HCT116 (cell line): ENCODE data around the gene MTUS2. TPM values are rescaled to one million over a fixed set of nuclear protein-coding genes. Genes with fewer than 3 reads are reported as not detected.

Experiments
- ATAC-seq: fragments of 200-7000 bp; cut with Tn5 transposase; 2 replicates; pipeline ENCODE4 v1.9.1; 2020; ENCODE audit warnings: mild to moderate bottlenecking, moderate library complexity
- BruUV-seq: library from RNA; stranded (reverse); fragments of 400-500 nt; replicated peaks from 2 replicates; lab custom pipeline; 2021; lab: Mats Ljungman, UMichigan
- CTCF ChIA-PET: fragments of 300-600 bp; sonication (Branson Sonifier 250); formaldehyde crosslinking; loops from one replicate; lab custom pipeline; 2021; ENCODE audit warnings: antibody characterized with exemption; lab: Charles Lee
- POLR2A ChIA-PET: fragments of 300-600, 350-600 bp; sonication (Branson Sonifier 250); formaldehyde crosslinking; loops from one replicate; lab custom pipeline; 2021; ENCODE audit warnings: antibody characterized with exemption; lab: Charles Lee
- RAD21 ChIA-PET, 2 experiments: fragments of 300-600 bp; sonication (Branson Sonifier 250); formaldehyde crosslinking; loops; one replicate each; lab custom pipeline; 2023; ENCODE audit warnings: low total read pairs in 2 of 2; ENCODE audit not compliant: uncharacterized antibody in 2 of 2, unreplicated experiment in 2 of 2, low non-redundant PET in 1 of 2; lab: Charles Lee
- DNase-seq: peaks from one replicate; pipeline ENCODE4 v3.0.0-alpha.2; 2010; ENCODE audit warnings: low read depth, low spot score
- H2AFZ ChIP-seq: fragments of 200-600 bp; shearing (Covaris generic), sonication (generic); 2 replicates; pipeline ENCODE4 v1.6.1; 2017; ENCODE audit warnings: low read depth, mixed run types, mixed read lengths, antibody characterized with exemption, low read length; ENCODE audit not compliant: poor library complexity, severe bottlenecking
- H3K27ac ChIP-seq: 2 replicates; pipeline ENCODE4 v1.5.1; 2012; ENCODE audit warnings: low read depth, low read length
- H3K27me3 ChIP-seq: fragments of 200-600 bp; sonication (generic); 2 replicates; pipeline ENCODE4 v1.6.1; 2016; ENCODE audit warnings: mixed run types, low read length, mixed read lengths; ENCODE audit not compliant: insufficient read depth
- H3K36me3 ChIP-seq, 2 experiments: fragments of 200-500 bp in 1 of 2; fragments of 200-600 bp in 1 of 2; sonication (Bioruptor generic) in 1 of 2; sonication (generic) in 1 of 2; 2 replicates each; pipeline versions ENCODE4 v1.5.1 to v1.6.1; 2014 to 2016; ENCODE audit warnings: low read length in 2 of 2, inconsistent platforms in 1 of 2, mixed read lengths in 1 of 2, mixed run types in 1 of 2; ENCODE audit not compliant: insufficient read depth in 2 of 2, control insufficient read depth in 1 of 2
- H3K4me1 ChIP-seq, 2 experiments: fragments of 200-600 bp in 1 of 2; sonication (generic) in 1 of 2; 2 replicates each; pipeline versions ENCODE4 v1.5.1 to v1.6.1; 2012 to 2017; ENCODE audit warnings: low read length in 2 of 2, inconsistent platforms in 1 of 2, mild to moderate bottlenecking in 1 of 2, mixed read lengths in 1 of 2, mixed run types in 1 of 2, moderate library complexity in 1 of 2; ENCODE audit not compliant: insufficient read depth in 2 of 2, control insufficient read depth in 1 of 2
- H3K4me2 ChIP-seq: fragments of 200-600 bp; sonication (generic); 2 replicates; pipeline ENCODE4 v1.6.1; 2017; ENCODE audit warnings: mixed run types, low read length, mixed read lengths
- H3K4me3 ChIP-seq, 2 experiments: fragments of 200-600 bp in 1 of 2; sonication (generic) in 1 of 2; replicated peaks in 1 of 2; 2 replicates each; pipeline ENCODE4 v1.5.1; 2011 to 2016; ENCODE audit warnings: low read length in 2 of 2, control low read depth in 1 of 2, low read depth in 1 of 2, mild to moderate bottlenecking in 1 of 2, mixed read lengths in 1 of 2, mixed run types in 1 of 2
- H3K79me2 ChIP-seq: fragments of 200-600 bp; sonication (generic); 2 replicates; pipeline ENCODE4 v1.6.1; 2017; ENCODE audit warnings: mild to moderate bottlenecking, mixed run types, low read length, moderate library complexity, mixed read lengths; ENCODE audit not compliant: insufficient read depth
- H3K9ac ChIP-seq: fragments of 200-600 bp; sonication (generic); 2 replicates; pipeline ENCODE4 v1.6.1; 2016; ENCODE audit warnings: low read length, mixed read lengths
- H3K9me2 ChIP-seq: fragments of 200-600 bp; sonication (generic), shearing (Covaris generic); 2 replicates; pipeline ENCODE4 v1.6.1; 2017; ENCODE audit warnings: mixed run types, mild to moderate bottlenecking, moderate library complexity; ENCODE audit not compliant: insufficient read depth
- H3K9me3 ChIP-seq, 2 experiments: fragments of 200-500 bp in 1 of 2; fragments of 200-600 bp in 1 of 2; sonication (Bioruptor generic) in 1 of 2; sonication (generic) in 1 of 2; 2 replicates each; pipeline ENCODE4 v1.6.1; 2014 to 2017; ENCODE audit warnings: low read length in 2 of 2, mixed read lengths in 2 of 2, inconsistent platforms in 1 of 2, low read depth in 1 of 2, mild to moderate bottlenecking in 1 of 2, mixed run types in 1 of 2, moderate library complexity in 1 of 2; ENCODE audit not compliant: control insufficient read depth in 1 of 2, insufficient read depth in 1 of 2
- H4K20me1 ChIP-seq: fragments of 200-600 bp; sonication (generic), shearing (Covaris generic); 2 replicates; pipeline ENCODE4 v1.6.1; 2017; ENCODE audit warnings: mixed run types, mild to moderate bottlenecking, moderate library complexity; ENCODE audit not compliant: insufficient read depth
- ATF3 ChIP-seq: IDR thresholded peaks from 2 replicates; pipeline ENCODE4 v1.6.1; 2012
- CBX3 ChIP-seq: IDR thresholded peaks from 2 replicates; pipeline ENCODE4 v1.6.1; 2012; ENCODE audit warnings: low read depth
- EGR1 ChIP-seq: IDR thresholded peaks from 2 replicates; pipeline ENCODE4 v1.6.1; 2012; ENCODE audit warnings: low read depth
- FOSL1 ChIP-seq: IDR thresholded peaks from 2 replicates; pipeline ENCODE4 v1.6.1; 2012; ENCODE audit warnings: low read depth
- RAD21 ChIP-seq: IDR thresholded peaks from 2 replicates; pipeline ENCODE4 v1.6.1; 2012; ENCODE audit warnings: low read depth, mild to moderate bottlenecking
- SP1 ChIP-seq: IDR thresholded peaks from 2 replicates; pipeline ENCODE4 v1.6.1; 2012; ENCODE audit warnings: low read depth
- TCF7L2 ChIP-seq: IDR thresholded peaks from 2 replicates; pipeline ENCODE4 v1.7.0; 2011; ENCODE audit warnings: borderline replicate concordance, inconsistent platforms; ENCODE audit not compliant: insufficient read depth, insufficient read length; ENCODE audit errors: extremely low read depth
- ZBTB33 ChIP-seq: IDR thresholded peaks from 2 replicates; pipeline ENCODE4 v1.6.1; 2011; ENCODE audit warnings: mild to moderate bottlenecking, low read length, moderate library complexity; ENCODE audit not compliant: insufficient replicate concordance; ENCODE audit errors: extremely low read depth
- ZFX ChIP-seq: fragments of 450-650 bp; IDR thresholded peaks from 2 replicates; pipeline ENCODE4 v1.6.1; 2017
- ZNF274 ChIP-seq: fragments of 200-500 bp; sonication (Bioruptor generic); IDR thresholded peaks from 2 replicates; pipeline ENCODE4 v1.6.1; 2014; ENCODE audit warnings: mild to moderate bottlenecking, low read depth, low read length, inconsistent platforms
- intact Hi-C: fragments of 100-400 bp; cut with micrococcal nuclease; formaldehyde crosslinking; loops from 2 replicates; pipeline ENCODE4 v1.10.0; 2022
- total RNA-seq: library from RNA; stranded (reverse); gene quantifications from one replicate; pipeline ENCODE4 v1.2.1, GENCODE V29; 2021; ENCODE audit not compliant: unreplicated experiment

Gene MTUS2
- total RNA-seq, 1 experiment from 2014 or later, result 0.02 TPM

GRCh38 chr13:28867564-28867963 lies 47.4 kb downstream of the MTUS2 start:
- RAD21 ChIA-PET, result no interaction called here
- H3K4me3 ChIP-seq, result no peak overlapping the region
- H3K9me2 ChIP-seq, result no peaks in the 10 kb centered on the region
- peaks cover 26% of the 10 kb centered on the region; the same call in 1 of the 2 replicates for H3K27me3 ChIP-seq
- no peak overlapping the region for H3K27ac ChIP-seq
- ATAC-seq, result no peak
- no peaks in the 10 kb centered on the region for H3K79me2 ChIP-seq
- CTCF ChIA-PET, result no interaction called here
- H3K36me3 ChIP-seq, result no peaks in the 10 kb centered on the region
- no peaks in the 10 kb centered on the region for H3K4me1 ChIP-seq
- H2AFZ ChIP-seq, result no peak overlapping the region
- intact Hi-C loops, result no loop called here
- no peak for TF ChIP-seq ZBTB33
- no peak for TF ChIP-seq RAD21
- TF ChIP-seq SP1, result no peak
- TF ChIP-seq EGR1, result no peak
- TF ChIP-seq ATF3, result no peak
- no peak for TF ChIP-seq TCF7L2
- no peak for TF ChIP-seq CBX3
- TF ChIP-seq ZFX, result no peak
- TF ChIP-seq ZNF274, result no peak
- TF ChIP-seq FOSL1, result no peak
- TF ChIP-seq, all 23 proteins: peak for 0
- no TSS peak for BruUV-seq
- no peak overlapping the region for H3K4me2 ChIP-seq
- peaks cover 0 to 2% of the 10 kb centered on the region in 2 experiments; a peak in 2 of 4 replicates for H3K9me3 ChIP-seq
- POLR2A ChIA-PET, result no interaction called here
- no peaks in the 10 kb centered on the region for H4K20me1 ChIP-seq
- DNase-seq, result no peak
- H3K9ac ChIP-seq, result no peak overlapping the region
